K562 (cell line): ENCODE results near the gene FBXO27. TPM values are rescaled to one million over a fixed set of nuclear protein-coding genes. Genes with fewer than 3 reads are reported as not detected.

Experiments used
- CGGBP1 ChIP-seq: fragments of 250-450 bp; sonication (Bioruptor Pico); IDR thresholded peaks from 2 replicates; pipeline ENCODE4 v1.9.0; 2021; ENCODE audit warnings: mild to moderate bottlenecking
- E2F1 ChIP-seq: sonication (generic); formaldehyde crosslinking; IDR thresholded peaks from 2 replicates; pipeline ENCODE4 v1.8.1; 2023; ENCODE audit warnings: mild to moderate bottlenecking, missing genetic modification reagents, moderate library complexity
- E2F6 ChIP-seq, 2 experiments: IDR thresholded peaks; 2 replicates each; pipeline ENCODE4 v1.6.1; 2011; ENCODE audit warnings: borderline replicate concordance in 1 of 2, control low read depth in 1 of 2, low read depth in 1 of 2, low read length in 1 of 2, mild to moderate bottlenecking in 1 of 2, mixed read lengths in 1 of 2, moderate library complexity in 1 of 2; ENCODE audit not compliant: insufficient read depth in 1 of 2, insufficient read length in 1 of 2, poor library complexity in 1 of 2, severe bottlenecking in 1 of 2; ENCODE audit errors: extremely low read depth in 1 of 2
- HMGN3 ChIP-seq: IDR thresholded peaks from 2 replicates; pipeline ENCODE4 v1.6.1; 2011; ENCODE audit warnings: borderline replicate concordance, low read depth, mild to moderate bottlenecking, mixed read lengths, low read length; ENCODE audit not compliant: insufficient read length; ENCODE audit errors: extremely low read depth
- MAX ChIP-seq: sonication (generic); formaldehyde crosslinking; IDR thresholded peaks from 2 replicates; pipeline ENCODE4 v1.9.0; 2022; ENCODE audit warnings: mild to moderate bottlenecking, missing genetic modification reagents
- MTA3 ChIP-seq: fragments of 450-650 bp; formaldehyde crosslinking; IDR thresholded peaks from 2 replicates; pipeline ENCODE4 v1.6.1; 2017; ENCODE audit warnings: mild to moderate bottlenecking, borderline replicate concordance
- PHTF2 ChIP-seq: fragments of 250-450 bp; sonication (Bioruptor Pico); IDR thresholded peaks from 2 replicates; pipeline ENCODE4 v1.5.0; 2021; ENCODE audit warnings: mild to moderate bottlenecking
- POLR3G ChIP-seq: IDR thresholded peaks from 2 replicates; pipeline ENCODE4 v1.6.1; 2011; ENCODE audit not compliant: insufficient read length, insufficient replicate concordance; ENCODE audit errors: extremely low read depth
- RAD51 ChIP-seq: fragments of 450-650 bp; IDR thresholded peaks from 2 replicates; pipeline ENCODE4 v1.7.1; 2016; ENCODE audit warnings: low read depth, mild to moderate bottlenecking, borderline replicate concordance
- RB1 ChIP-seq: fragments of 450-650 bp; IDR thresholded peaks from 2 replicates; pipeline ENCODE4 v1.6.1; 2017; ENCODE audit warnings: low read depth, mild to moderate bottlenecking
- SNIP1 ChIP-seq: fragments of 450-650 bp; IDR thresholded peaks from 2 replicates; pipeline ENCODE4 v1.7.1; 2017; ENCODE audit warnings: low read depth, mild to moderate bottlenecking
- TCF7L2 ChIP-seq: fragments of 150-350 bp; IDR thresholded peaks from 2 replicates; pipeline ENCODE4 v1.6.1; 2016; ENCODE audit warnings: low read depth, mild to moderate bottlenecking, low read length, moderate library complexity
- TRIM25 ChIP-seq: fragments of 450-650 bp; IDR thresholded peaks from 2 replicates; pipeline ENCODE4 v1.7.0; 2016; ENCODE audit warnings: borderline replicate concordance
- U2AF1 ChIP-seq: fragments of 200-400 bp; formaldehyde crosslinking; optimal IDR thresholded peaks from 2 replicates; pipeline ENCODE3; 2017; ENCODE audit warnings: mild to moderate bottlenecking, low read depth, low read length, moderate library complexity
- ZNF212 ChIP-seq: fragments of 450-650 bp; formaldehyde crosslinking; IDR thresholded peaks from 2 replicates; pipeline ENCODE4 v1.4.0; 2020; ENCODE audit warnings: mild to moderate bottlenecking
- ZNF511 ChIP-seq: sonication (generic); formaldehyde crosslinking; IDR thresholded peaks from 2 replicates; pipeline ENCODE4 v1.8.0; 2022; ENCODE audit warnings: mild to moderate bottlenecking, missing genetic modification reagents
- polyA plus RNA-seq, 8 experiments: library from polyadenylated mRNA; depleted of rRNA in 4 of 8; stranded (reverse) in 5 of 8; unstranded in 3 of 8; fragments of >200 nt; fragmentation: Nextera tagmentation in 2 of 8; fragmentation: Illumina TruSeq in 1 of 8; extraction: Ambion mirVana in 2 of 8; extraction: Trizol in 1 of 8; gene quantifications; 2 replicates each; pipeline versions ENCODE4 v1.2.1 to v1.2.3, GENCODE V29; 2011 to 2014; ENCODE audit warnings: inconsistent platforms in 1 of 8, missing spikeins in 1 of 8
- total RNA-seq, 7 experiments: library from RNA; depleted of rRNA in 6 of 7; stranded (reverse); fragments of >200 nt in 6 of 7; fragmentation: Illumina TruSeq in 2 of 7; extraction: Trizol in 2 of 7; gene quantifications; 2 replicates each; pipeline versions ENCODE4 v1.2.1 to v1.2.3, GENCODE V29; 2011 to 2021; ENCODE audit warnings: low replicate concordance in 1 of 7

Gene FBXO27
- total and polyA plus RNA-seq, 9 of the 15 experiments (the other 6 are each of a cell fraction or from before 2014, with no cell fraction given): 1.8 to 11.0 (median 6.3) TPM

- no peak for TF ChIP-seq E2F1
- TF ChIP-seq RAD51: peak; percentile 68
- TF ChIP-seq ZNF511 (CRISPR knock-in tag): 0 out of 2 replicates have a peak, but pooled peaks have one; percentile 15
- TF ChIP-seq MTA3: peak; percentile 90; the same call in 1 of the 2 replicates
- no peak for TF ChIP-seq POLR3G
- TF ChIP-seq E2F6 (IDR thresholded peaks at IDR 0.05; ENCODE audit: borderline replicate concordance in 1 of 2, extremely low read depth in 1 of 2, insufficient read depth in 1 of 2, insufficient read length in 1 of 2, low read depth in 1 of 2, low read length in 1 of 2, poor library complexity in 1 of 2, severe bottlenecking in 1 of 2): peak in 1 of 2 experiments; percentile 59
- no peak for TF ChIP-seq ZNF212 (CRISPR knock-in tag)
- peak; percentile 72; the same call in 1 of the 2 replicates for TF ChIP-seq RB1
- TF ChIP-seq HMGN3: peak; percentile 57
- TF ChIP-seq CGGBP1: no peak
- no peak for TF ChIP-seq PHTF2 (CRISPR knock-in tag)
- TF ChIP-seq SNIP1: no peak
- TF ChIP-seq MAX (CRISPR knock-in tag): peak; percentile 46; the same call in 1 of the 2 replicates
- TF ChIP-seq TCF7L2: no peak
- no peak for TF ChIP-seq TRIM25
- peak; percentile 27 for TF ChIP-seq U2AF1
Measured at GRCh38 chr19:39031368-39032062, 834 bp downstream of the FBXO27 start (continued).
